SJSA1 (cell line): ENCODE results near the gene ATN1. TPM values are rescaled to one million over a fixed set of nuclear protein-coding genes. Genes with fewer than 3 reads are reported as not detected.

Source experiments
- DNase-seq, 2 experiments: peaks; one replicate each; pipeline ENCODE4 v3.0.0-alpha.2; 2015 to 2020; ENCODE audit warnings: low spot score in 2 of 2, low read depth in 1 of 2
- H3K27ac ChIP-seq: fragments of 250-450 bp; sonication (Bioruptor Pico); 2 replicates; pipeline ENCODE4 v1.5.1; 2020; ENCODE audit warnings: mild to moderate bottlenecking, moderate library complexity
- H3K27me3 ChIP-seq: fragments of 250-450 bp; sonication (Bioruptor Pico); replicated peaks from 2 replicates; pipeline ENCODE4 v1.5.1; 2020; ENCODE audit warnings: mild to moderate bottlenecking, moderate library complexity
- H3K36me3 ChIP-seq: fragments of 250-450 bp; sonication (Bioruptor Pico); 2 replicates; pipeline ENCODE4 v1.5.1; 2020; ENCODE audit warnings: mild to moderate bottlenecking
- H3K4me1 ChIP-seq: fragments of 250-450 bp; sonication (Bioruptor Pico); replicated peaks from 2 replicates; pipeline ENCODE4 v1.6.1; 2021; ENCODE audit warnings: mild to moderate bottlenecking
- H3K4me3 ChIP-seq: fragments of 250-450 bp; sonication (Bioruptor Pico); 2 replicates; pipeline ENCODE4 v1.5.1; 2020; ENCODE audit warnings: mild to moderate bottlenecking
- H3K9me3 ChIP-seq: fragments of 250-450 bp; sonication (Bioruptor Pico); replicated peaks from 2 replicates; pipeline ENCODE4 v1.5.1; 2020; ENCODE audit warnings: mild to moderate bottlenecking
- total RNA-seq: library from RNA; depleted of rRNA; stranded (reverse); fragments of >200 nt; shearing (Covaris generic); gene quantifications from 2 replicates; pipeline ENCODE4 v1.2.3, GENCODE V29; 2014

Gene ATN1
- total RNA-seq, 1 experiment from 2014 or later = 7.2 TPM

DNA sequence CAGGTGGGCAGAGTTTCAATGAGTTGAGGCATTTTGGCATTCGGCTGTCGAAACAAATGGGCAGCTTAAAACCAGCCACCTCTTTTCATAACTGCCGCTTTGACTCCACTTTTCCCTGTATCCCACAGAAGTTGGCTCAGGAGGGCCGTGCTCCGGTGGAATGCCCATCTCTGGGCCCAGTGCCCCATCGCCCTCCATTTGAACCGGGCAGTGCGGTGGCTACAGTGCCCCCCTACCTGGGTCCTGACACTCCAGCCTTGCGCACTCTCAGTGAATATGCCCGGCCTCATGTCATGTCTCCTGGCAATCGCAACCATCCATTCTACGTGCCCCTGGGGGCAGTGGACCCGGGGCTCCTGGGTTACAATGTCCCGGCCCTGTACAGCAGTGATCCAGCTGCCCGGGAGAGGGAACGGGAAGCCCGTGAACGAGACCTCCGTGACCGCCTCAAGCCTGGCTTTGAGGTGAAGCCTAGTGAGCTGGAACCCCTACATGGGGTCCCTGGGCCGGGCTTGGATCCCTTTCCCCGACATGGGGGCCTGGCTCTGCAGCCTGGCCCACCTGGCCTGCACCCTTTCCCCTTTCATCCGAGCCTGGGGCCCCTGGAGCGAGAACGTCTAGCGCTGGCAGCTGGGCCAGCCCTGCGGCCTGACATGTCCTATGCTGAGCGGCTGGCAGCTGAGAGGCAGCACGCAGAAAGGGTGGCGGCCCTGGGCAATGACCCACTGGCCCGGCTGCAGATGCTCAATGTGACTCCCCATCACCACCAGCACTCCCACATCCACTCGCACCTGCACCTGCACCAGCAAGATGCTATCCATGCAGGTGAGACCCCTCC lies 10.8 kb downstream of the ATN1 start:
- no peak overlapping the region for H3K27ac ChIP-seq
- H3K4me3 ChIP-seq = peak overlapping the region; percentile 40
- no peaks in the 10 kb centered on the region for H3K27me3 ChIP-seq
- DNase-seq = peak in 1 of 2 experiments; percentile 44
- H3K9me3 ChIP-seq = no peaks in the 10 kb centered on the region
- peaks cover 22% of the 10 kb centered on the region for H3K4me1 ChIP-seq
- peaks cover 87% of the 10 kb centered on the region for H3K36me3 ChIP-seq

DNA sequence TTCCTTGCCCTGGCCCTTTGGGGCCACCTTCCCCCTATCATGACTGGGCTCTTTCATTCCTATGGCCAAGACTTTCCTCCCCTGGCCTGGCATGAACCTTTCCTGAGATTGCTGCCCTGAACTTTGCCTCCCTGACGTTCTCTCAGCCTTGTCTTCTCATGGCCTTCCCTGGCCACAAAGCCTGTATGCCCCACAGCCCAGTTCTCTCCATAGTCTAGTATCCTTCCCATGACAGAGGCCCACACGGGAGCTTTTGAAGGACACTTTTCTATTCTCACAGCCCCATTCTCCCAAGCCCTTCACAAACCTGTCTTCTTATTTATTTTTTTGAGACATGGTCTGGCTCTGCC lies 11.4 kb downstream of the ATN1 start:
- peaks cover 25% of the 10 kb centered on the region for H3K4me1 ChIP-seq
- H3K36me3 ChIP-seq = peaks cover 84% of the 10 kb centered on the region
- no peak overlapping the region for H3K27ac ChIP-seq
- no peaks in the 10 kb centered on the region; the same call in 1 of the 2 replicates for H3K27me3 ChIP-seq
- no peak for DNase-seq
- no peaks in the 10 kb centered on the region for H3K9me3 ChIP-seq
- H3K4me3 ChIP-seq = no peak overlapping the region

DNA sequence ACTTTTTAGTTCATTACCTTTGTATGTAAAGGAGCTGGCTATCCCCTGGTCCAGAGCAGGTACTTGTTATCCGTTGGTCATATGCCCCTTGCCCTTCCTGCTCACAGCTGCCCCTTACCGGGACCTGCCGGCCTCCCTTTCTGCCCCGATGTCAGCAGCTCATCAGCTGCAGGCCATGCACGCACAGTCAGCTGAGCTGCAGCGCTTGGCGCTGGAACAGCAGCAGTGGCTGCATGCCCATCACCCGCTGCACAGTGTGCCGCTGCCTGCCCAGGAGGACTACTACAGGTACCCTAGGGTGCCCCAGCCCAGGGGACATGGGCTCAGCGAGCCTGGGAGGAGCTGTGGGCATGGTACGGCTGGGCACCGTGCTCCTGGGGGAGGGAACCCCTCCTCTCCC lies 13.5 kb downstream of the ATN1 start:
- Histone ChIP-seq H3K27me3 (no peaks in the 10 kb centered on the region; the same call in 1 of the 2 replicates), H3K4me1 (peaks cover 37% of the 10 kb centered on the region), H3K27ac (no peak overlapping the region), H3K4me3 (no peak overlapping the region), H3K9me3 (no peaks in the 10 kb centered on the region), H3K36me3 (peaks cover 77% of the 10 kb centered on the region)
- DNase-seq = no peak

DNA sequence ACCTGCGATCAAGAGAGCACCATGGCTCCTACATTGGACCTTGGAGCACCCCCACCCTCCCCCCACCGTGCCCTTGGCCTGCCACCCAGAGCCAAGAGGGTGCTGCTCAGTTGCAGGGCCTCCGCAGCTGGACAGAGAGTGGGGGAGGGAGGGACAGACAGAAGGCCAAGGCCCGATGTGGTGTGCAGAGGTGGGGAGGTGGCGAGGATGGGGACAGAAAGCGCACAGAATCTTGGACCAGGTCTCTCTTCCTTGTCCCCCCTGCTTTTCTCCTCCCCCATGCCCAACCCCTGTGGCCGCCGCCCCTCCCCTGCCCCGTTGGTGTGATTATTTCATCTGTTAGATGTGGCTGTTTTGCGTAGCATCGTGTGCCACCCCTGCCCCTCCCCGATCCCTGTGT lies 14.0 kb downstream of the ATN1 start:
- Histone ChIP-seq H3K9me3 (no peaks in the 10 kb centered on the region), H3K4me3 (no peak overlapping the region), H3K4me1 (peaks cover 37% of the 10 kb centered on the region), H3K27ac (no peak overlapping the region), H3K27me3 (no peaks in the 10 kb centered on the region; the same call in 1 of the 2 replicates), H3K36me3 (peaks cover 77% of the 10 kb centered on the region)
- no peak for DNase-seq

DNA sequence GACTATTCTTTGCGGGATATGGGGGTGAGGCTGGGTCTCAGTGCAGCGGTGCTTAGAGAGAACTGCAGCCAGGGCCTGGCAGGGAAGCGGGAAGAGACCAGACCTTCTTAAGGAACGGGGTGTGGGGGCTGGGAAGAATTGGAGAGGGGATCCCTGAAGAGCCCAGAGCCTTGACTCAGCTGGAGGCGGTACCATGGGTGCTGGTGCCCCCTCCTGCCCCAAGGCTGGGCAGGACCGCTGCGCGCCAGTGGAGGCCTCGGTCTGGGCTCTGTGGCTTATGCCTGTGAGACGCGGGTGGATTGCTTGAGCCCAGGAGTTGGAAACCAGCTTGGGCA lies 14.5 kb downstream of the ATN1 start:
- H3K4me3 ChIP-seq = no peak overlapping the region
- no peaks in the 10 kb centered on the region; the same call in 1 of the 2 replicates for H3K27me3 ChIP-seq
- DNase-seq = no peak
- H3K4me1 ChIP-seq = peaks cover 37% of the 10 kb centered on the region
- no peak overlapping the region for H3K27ac ChIP-seq
- H3K9me3 ChIP-seq = no peaks in the 10 kb centered on the region
- H3K36me3 ChIP-seq = peaks cover 74% of the 10 kb centered on the region

DNA sequence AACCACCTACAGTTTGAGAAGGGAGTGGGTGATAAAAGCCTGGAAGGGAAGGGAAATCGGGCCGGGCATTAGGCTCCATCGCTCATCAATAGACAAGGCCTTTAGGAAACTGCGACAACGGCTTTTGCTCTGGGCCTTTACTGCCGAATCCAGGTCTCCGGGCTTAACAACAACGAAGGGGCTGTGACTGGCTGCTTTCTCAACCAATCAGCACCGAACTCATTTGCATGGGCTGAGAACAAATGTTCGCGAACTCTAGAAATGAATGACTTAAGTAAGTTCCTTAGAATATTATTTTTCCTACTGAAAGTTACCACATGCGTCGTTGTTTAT lies 15.6 kb downstream of the ATN1 start:
- DNase-seq = peak in 1 of 2 experiments; percentile 86
- peaks cover 65% of the 10 kb centered on the region for H3K36me3 ChIP-seq
- H3K27ac ChIP-seq = peak overlapping the region; percentile 96
- no peaks in the 10 kb centered on the region for H3K9me3 ChIP-seq
- H3K4me1 ChIP-seq = peaks cover 29% of the 10 kb centered on the region
- H3K27me3 ChIP-seq = no peaks in the 10 kb centered on the region; the same call in 1 of the 2 replicates
- peak overlapping the region; percentile 46 for H3K4me3 ChIP-seq

DNA sequence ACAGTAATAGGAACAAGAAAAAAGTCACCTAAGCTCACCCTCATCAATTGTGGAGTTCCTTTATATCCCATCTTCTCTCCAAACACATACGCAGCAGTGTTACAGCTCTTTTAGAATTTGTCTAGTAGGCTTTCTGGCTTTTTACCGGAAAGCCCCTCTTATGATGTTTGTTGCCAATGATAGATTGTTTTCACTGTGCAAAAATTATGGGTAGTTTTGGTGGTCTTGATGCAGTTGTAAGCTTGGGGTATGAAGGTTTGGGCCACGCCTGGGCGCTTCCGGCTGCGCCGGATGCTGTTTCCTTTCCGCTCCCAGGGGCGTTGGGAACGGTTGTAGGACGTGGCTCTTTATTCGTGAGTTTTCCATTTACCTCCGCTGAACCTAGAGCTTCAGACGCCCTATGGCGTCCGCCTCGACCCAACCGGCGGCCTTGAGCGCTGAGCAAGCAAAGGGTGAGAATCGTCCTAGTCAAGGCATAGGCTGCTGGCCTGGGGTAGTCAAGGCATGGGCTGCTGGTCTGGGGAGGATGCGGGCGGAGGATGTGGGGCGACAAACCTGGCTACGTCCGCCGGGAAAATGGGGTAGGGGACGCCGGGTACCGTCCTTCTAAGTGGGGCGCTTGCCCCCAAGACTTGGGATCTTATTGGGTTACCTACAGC lies 16.1 kb downstream of the ATN1 start, which contains the start of the genes C12orf57 and RNU7-1:
Gene C12orf57 (plus strand): TSS at position 301 of the 659 bp plus-strand sequence. CDS start 100 bp downstream, at position 401.
Gene RNU7-1 (plus strand): TSS at position 95 of the 659 bp plus-strand sequence.
- DNase-seq = peak; percentile 91 to 98
- peak within 1 kb of the TSS; percentile 96 for H3K27ac ChIP-seq
- H3K4me3 ChIP-seq = peak within 1 kb of the TSS; percentile 46
- peaks cover 27% of the 10 kb centered on the region for H3K4me1 ChIP-seq
- H3K9me3 ChIP-seq = no peaks in the 10 kb centered on the region
- no peaks in the 10 kb centered on the region; the same call in 1 of the 2 replicates for H3K27me3 ChIP-seq
- peaks cover 60% of the 10 kb centered on the region for H3K36me3 ChIP-seq

DNA sequence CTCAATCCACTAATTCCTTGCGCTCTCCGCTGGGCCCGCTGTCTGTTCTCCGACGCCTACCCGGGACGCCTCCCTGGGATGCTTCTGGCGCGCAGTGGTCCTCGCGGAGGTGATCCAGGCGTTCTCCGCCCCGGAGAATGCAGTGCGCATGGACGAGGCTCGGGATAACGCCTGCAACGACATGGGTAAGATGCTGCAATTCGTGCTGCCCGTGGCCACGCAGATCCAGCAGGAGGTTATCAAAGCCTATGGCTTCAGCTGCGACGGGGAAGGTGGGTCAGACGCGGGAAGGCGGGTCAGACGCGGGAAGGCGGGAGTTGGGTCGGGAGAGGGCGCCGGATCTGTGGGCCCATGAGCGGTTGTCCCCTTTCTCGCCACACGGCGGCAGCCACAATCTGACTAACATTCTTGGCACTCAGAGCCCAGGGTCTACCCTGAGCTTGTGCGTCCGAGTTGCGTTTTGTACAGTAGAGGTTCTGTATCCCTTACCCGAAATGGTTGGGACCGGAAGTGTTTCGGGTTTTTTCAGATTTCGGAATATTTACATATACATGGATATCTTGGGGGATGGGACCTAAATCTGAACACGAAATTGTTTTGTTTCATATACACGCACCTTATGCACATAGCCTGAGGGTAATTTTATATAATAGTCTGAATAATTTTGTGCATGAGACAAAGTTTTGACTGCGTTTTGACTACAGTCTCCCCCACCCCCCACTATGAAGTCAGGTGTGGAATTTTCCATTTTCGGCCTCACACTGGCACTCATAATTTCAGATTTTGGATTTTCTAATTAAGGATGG lies 16.8 kb downstream of the ATN1 start:
- Histone ChIP-seq H3K36me3 (peaks cover 53% of the 10 kb centered on the region), H3K9me3 (no peaks in the 10 kb centered on the region), H3K27me3 (no peaks in the 10 kb centered on the region; the same call in 1 of the 2 replicates), H3K4me3 (peak overlapping the region; percentile 46), H3K27ac (peak overlapping the region; percentile 96), H3K4me1 (peaks cover 27% of the 10 kb centered on the region)
- DNase-seq = peak; percentile 93 to 96

DNA sequence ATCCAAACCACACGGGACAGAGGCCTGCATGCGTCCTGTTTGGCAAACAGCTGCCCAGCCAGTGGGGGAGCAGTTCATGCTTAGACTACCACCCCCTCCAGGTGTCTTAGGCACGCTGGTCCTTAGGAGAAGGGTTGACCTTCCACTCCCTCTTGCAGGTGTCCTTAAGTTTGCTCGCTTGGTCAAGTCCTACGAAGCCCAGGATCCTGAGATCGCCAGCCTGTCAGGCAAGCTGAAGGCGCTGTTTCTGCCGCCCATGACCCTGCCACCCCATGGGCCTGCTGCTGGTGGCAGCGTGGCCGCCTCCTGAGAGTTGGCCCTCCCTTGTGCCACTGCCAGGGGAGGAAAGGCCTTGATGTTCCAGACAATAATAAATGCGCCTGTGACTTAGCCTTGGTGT lies 17.9 kb downstream of the ATN1 start:
- no peak for DNase-seq
- Histone ChIP-seq H3K9me3 (no peaks in the 10 kb centered on the region), H3K4me1 (peaks cover 27% of the 10 kb centered on the region), H3K36me3 (peaks cover 42% of the 10 kb centered on the region), H3K4me3 (no peak overlapping the region), H3K27me3 (no peaks in the 10 kb centered on the region; the same call in 1 of the 2 replicates), H3K27ac (no peak overlapping the region)

DNA sequence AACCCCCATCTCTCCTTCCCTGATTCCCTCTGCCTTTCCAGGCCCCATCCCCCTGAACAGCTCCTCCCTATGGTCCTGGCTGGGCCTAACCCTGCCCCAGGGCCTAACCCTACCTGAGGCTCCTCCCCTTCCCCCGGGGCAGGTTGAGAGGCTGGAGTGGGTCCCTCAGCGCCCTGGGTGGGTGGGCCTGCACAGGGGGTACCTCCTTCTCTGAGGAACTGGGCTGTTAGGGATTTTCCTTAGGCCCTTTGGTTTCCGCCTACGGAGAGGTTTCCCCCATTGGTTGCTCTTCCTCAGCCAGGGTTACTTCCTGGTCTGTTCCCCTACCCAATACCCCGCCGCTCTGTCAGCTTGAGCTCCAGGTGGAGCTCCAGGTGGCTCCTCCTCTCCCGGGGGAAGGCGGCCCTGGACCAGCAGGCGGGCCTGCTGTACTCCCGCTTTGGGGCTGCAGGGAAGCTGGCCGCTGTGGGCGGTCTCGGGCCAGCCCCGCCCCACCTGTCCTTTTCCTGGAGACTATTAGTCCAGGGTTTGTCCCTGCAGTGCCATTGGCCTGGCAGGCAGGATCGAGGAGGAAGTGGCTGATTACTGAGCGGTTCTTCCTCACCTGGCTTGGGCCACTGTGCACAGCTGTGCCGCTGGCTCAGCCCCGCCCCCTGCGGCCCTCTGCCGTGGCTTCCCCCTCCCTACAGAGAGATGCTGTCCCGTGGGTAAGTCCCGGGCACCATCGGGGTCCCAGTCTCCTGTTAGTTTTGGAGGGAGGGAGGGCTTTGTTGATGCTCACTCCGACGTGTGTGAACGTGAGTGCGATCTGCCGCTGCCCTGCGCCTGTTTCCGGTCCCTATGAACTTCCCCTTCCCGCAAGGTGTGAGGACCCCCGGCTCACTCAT lies 18.5 kb downstream of the ATN1 start:
- Histone ChIP-seq H3K36me3 (peaks cover 36% of the 10 kb centered on the region), H3K9me3 (no peaks in the 10 kb centered on the region), H3K27ac (no peak overlapping the region), H3K4me3 (no peak overlapping the region), H3K4me1 (peaks cover 27% of the 10 kb centered on the region), H3K27me3 (no peaks in the 10 kb centered on the region; the same call in 1 of the 2 replicates)
- DNase-seq = no peak

DNA sequence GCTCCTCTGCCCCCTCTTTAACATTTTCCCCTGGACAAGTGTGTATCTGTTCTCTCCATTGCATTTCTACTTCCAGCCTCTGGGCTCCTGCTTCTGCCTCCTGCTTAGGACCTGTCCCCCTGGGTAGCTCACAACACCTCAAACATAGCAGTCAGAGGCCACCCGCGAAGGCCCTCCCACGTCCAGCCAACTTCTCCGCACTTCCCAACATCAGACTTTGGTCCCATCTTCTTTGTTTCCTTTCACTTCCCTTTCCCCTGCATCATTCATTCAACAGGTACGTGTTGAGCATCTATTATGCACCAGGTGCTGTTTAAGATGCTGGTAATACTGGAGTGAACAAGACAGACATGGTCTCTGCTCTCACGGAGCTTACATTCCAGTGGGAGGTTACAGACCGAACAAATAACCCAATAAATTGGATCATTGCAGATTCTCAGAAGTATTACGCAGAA lies 19.2 kb downstream of the ATN1 start:
- Histone ChIP-seq H3K36me3 (peaks cover 30% of the 10 kb centered on the region), H3K4me1 (peaks cover 27% of the 10 kb centered on the region), H3K9me3 (no peaks in the 10 kb centered on the region), H3K27me3 (no peaks in the 10 kb centered on the region; the same call in 1 of the 2 replicates), H3K27ac (no peak overlapping the region), H3K4me3 (no peak overlapping the region)
- no peak for DNase-seq

DNA sequence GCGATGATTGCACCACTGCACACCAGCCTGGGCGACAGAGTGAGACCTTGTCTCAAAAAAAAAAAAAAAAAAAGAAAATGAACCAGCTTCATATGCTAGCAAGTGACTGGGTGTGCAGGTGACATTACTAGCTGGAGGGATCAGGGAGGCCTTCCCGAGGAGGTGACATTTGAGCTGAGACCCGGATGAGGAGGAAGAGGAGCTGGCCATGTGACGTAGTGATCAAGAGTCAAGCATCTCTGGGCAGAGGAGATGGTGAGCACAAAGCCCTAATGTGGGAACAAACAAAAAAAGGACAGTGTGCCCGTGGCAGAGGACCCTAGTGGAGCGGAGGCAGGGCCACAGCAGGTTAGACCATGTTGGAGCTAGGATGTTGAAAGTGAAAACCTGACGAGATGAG lies 19.9 kb downstream of the ATN1 start:
- peaks cover 28% of the 10 kb centered on the region for H3K4me1 ChIP-seq
- no peaks in the 10 kb centered on the region for H3K9me3 ChIP-seq
- no peak for DNase-seq
- no peak overlapping the region for H3K27ac ChIP-seq
- H3K4me3 ChIP-seq = no peak overlapping the region
- H3K27me3 ChIP-seq = no peaks in the 10 kb centered on the region; the same call in 1 of the 2 replicates
- H3K36me3 ChIP-seq = peaks cover 26% of the 10 kb centered on the region
